Esophagus muscularis mucosa (tissue), 3 donors: ENCODE data around the gene D2HGDH.

ENCODE experiments used
- POLR2A ChIP-seq: fragments of 450-650 bp; IDR thresholded peaks from one replicate; pipeline ENCODE4 v1.6.1; 2017; ENCODE audit warnings: antibody characterized with exemption, moderate library complexity, mild to moderate bottlenecking, low read depth
- POLR2AphosphoS5 ChIP-seq, 2 donors: sonication (generic); formaldehyde crosslinking; IDR thresholded peaks; one replicate each; pipeline ENCODE4 v1.6.1; 2017; ENCODE audit warnings: antibody characterized with exemption in 2 of 2
- TF ChIP-seq, protein P1 (sequence below), 3 experiments: fragments of 200-600 bp in 2 of 3; fragments of 450-650 bp in 1 of 3; sonication (generic) in 2 of 3; IDR thresholded peaks; one replicate each; pipeline ENCODE4 v1.5.1; 2017 to 2019; ENCODE audit warnings: antibody characterized with exemption in 3 of 3, mild to moderate bottlenecking in 2 of 3, moderate library complexity in 1 of 3

DNA sequence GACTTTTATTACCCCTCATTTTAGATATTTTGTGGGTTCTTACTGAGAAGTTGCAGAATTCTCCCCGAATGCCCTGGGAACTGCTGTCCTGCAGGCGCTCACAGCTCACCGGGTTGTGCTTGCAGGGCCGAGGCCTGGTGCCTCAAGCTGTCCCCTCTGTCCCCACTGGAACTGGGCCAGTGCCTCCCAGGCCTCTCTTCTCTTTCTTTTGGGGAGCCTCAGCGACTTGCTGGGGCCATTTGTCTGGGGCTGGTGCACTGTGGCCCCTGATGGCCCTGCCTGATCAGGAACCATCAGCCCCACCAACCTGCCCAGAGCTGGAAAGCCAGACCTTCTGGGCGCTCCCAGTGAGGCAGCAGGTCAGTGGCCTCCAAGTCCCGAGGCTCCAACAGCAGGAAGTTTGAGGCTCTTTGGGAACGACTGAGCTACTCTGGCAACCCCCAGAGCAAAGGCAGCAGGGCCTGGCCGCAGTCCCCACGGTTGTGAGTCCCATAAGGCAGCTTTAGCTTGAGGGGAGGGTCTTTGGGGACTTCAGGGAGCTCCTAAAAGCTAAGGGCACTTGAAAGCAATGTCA, 59.9 kb downstream of the D2HGDH start:
- TF ChIP-seq, protein P1, sequence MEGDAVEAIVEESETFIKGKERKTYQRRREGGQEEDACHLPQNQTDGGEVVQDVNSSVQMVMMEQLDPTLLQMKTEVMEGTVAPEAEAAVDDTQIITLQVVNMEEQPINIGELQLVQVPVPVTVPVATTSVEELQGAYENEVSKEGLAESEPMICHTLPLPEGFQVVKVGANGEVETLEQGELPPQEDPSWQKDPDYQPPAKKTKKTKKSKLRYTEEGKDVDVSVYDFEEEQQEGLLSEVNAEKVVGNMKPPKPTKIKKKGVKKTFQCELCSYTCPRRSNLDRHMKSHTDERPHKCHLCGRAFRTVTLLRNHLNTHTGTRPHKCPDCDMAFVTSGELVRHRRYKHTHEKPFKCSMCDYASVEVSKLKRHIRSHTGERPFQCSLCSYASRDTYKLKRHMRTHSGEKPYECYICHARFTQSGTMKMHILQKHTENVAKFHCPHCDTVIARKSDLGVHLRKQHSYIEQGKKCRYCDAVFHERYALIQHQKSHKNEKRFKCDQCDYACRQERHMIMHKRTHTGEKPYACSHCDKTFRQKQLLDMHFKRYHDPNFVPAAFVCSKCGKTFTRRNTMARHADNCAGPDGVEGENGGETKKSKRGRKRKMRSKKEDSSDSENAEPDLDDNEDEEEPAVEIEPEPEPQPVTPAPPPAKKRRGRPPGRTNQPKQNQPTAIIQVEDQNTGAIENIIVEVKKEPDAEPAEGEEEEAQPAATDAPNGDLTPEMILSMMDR (IDR thresholded peaks at IDR 0.05) = no peak
- TF ChIP-seq POLR2A = no peak
- TF ChIP-seq POLR2AphosphoS5 (IDR thresholded peaks at IDR 0.05) = no peak
